Breast epithelium (tissue), 4 donors: ENCODE measurements around the gene TEAD1. TPM values are rescaled to one million over a fixed set of nuclear protein-coding genes. Genes with fewer than 3 reads are reported as not detected.

Experiments
- DNase-seq, 2 donors: peaks; one replicate each; pipeline ENCODE4 v3.0.0-alpha.2; 2019; ENCODE audit warnings: low spot score in 2 of 2
- H3K27ac ChIP-seq, 2 donors: fragments of 200-600 bp; sonication (generic) in 1 of 2; one replicate each; pipeline ENCODE4 v1.5.1; 2016 to 2019; ENCODE audit warnings: mild to moderate bottlenecking in 1 of 2
- H3K27me3 ChIP-seq, 2 donors: fragments of 200-600 bp; sonication (generic) in 1 of 2; one replicate each; pipeline versions ENCODE4 v1.5.1 to v1.6.0; 2017 to 2019; ENCODE audit warnings: control low read depth in 1 of 2, mild to moderate bottlenecking in 1 of 2
- H3K36me3 ChIP-seq: fragments of 200-600 bp; one replicate; pipeline ENCODE4 v1.5.1; 2019
- H3K4me1 ChIP-seq, 2 donors: fragments of 200-600 bp; sonication (generic); one replicate each; pipeline ENCODE4 v1.5.1; 2016 to 2019; ENCODE audit warnings: control low read depth in 1 of 2
- H3K4me3 ChIP-seq, 3 donors: fragments of 200-600 bp; sonication (generic); 1 replicate in 2 of 3; 2 replicates in 1 of 3; pipeline ENCODE4 v1.5.1; 2016 to 2019; ENCODE audit warnings: mild to moderate bottlenecking in 3 of 3, moderate library complexity in 2 of 3
- H3K9me3 ChIP-seq, 2 donors: fragments of 200-600 bp; sonication (generic) in 1 of 2; one replicate each; pipeline ENCODE4 v1.5.1; 2016 to 2019; ENCODE audit warnings: control low read depth in 1 of 2
- POLR2A ChIP-seq: fragments of 450-650 bp; IDR thresholded peaks from one replicate; pipeline ENCODE4 v1.6.1; 2016; ENCODE audit warnings: antibody characterized with exemption, mild to moderate bottlenecking, moderate library complexity
- POLR2AphosphoS5 ChIP-seq, 3 donors: sonication (generic); formaldehyde crosslinking; IDR thresholded peaks; one replicate each; pipeline ENCODE4 v1.6.1; 2017; ENCODE audit warnings: antibody characterized with exemption in 3 of 3
- intact Hi-C: fragments of 100-400 bp; cut with DNase I; formaldehyde crosslinking; loops from one replicate; pipeline ENCODE4 v1.15.1; 2023; ENCODE audit warnings: low total_unique reads
- total RNA-seq, 3 donors: library from RNA; depleted of rRNA; stranded (reverse); fragments of >200 nt; gene quantifications; one replicate each; pipeline ENCODE4 v1.1.0, GENCODE V29; 2016
- TF ChIP-seq, protein P1 (sequence below), 3 donors: fragments of 450-650 bp; IDR thresholded peaks; one replicate each; pipeline ENCODE4 v1.5.1; 2016 to 2017; ENCODE audit warnings: antibody characterized with exemption in 3 of 3, mild to moderate bottlenecking in 3 of 3, moderate library complexity in 3 of 3

TEAD1 gene
- total RNA-seq, 3 donors from 2014 or later, result 67.8 to 110 (median 80.1) TPM

DNA sequence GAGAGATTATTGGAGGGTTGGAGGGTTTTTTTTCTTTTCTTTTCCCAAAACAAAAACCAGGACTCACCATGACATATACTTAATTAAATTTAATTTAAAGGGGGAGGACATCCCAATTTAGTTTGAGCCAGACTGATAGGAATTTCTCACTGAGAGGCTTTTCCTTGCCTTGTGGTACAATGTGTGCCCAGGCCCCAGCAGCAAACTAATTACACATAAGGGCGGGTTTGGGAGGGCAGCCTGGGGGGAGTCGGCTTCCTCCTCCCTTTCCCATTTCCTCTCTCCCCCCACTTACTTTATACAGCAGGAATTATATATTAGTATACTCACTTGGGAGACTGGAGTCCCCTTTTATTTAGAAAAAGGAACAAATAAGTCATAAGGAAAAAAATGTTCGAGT lies 2.9 kb downstream of the TEAD1 start:
- H3K4me1 ChIP-seq, result no peaks in the 10 kb centered on the region
- H3K9me3 ChIP-seq, result no peaks in the 10 kb centered on the region
- peak overlapping the region; percentile 60 to 98 (median 83) for H3K4me3 ChIP-seq
- DNase-seq, result peak in 1 of 2 donors; percentile 45
- H3K36me3 ChIP-seq, result no peaks in the 10 kb centered on the region
- no peaks in the 10 kb centered on the region for H3K27me3 ChIP-seq
- intact Hi-C loops, result loop anchor here (10.0 kb wide), 1 partner anchor 208 kb away; no protein-coding TSS in a partner anchor
- TF ChIP-seq POLR2A (no peak), POLR2AphosphoS5 (IDR thresholded peaks at IDR 0.05) (no peak)
- TF ChIP-seq, protein P1, sequence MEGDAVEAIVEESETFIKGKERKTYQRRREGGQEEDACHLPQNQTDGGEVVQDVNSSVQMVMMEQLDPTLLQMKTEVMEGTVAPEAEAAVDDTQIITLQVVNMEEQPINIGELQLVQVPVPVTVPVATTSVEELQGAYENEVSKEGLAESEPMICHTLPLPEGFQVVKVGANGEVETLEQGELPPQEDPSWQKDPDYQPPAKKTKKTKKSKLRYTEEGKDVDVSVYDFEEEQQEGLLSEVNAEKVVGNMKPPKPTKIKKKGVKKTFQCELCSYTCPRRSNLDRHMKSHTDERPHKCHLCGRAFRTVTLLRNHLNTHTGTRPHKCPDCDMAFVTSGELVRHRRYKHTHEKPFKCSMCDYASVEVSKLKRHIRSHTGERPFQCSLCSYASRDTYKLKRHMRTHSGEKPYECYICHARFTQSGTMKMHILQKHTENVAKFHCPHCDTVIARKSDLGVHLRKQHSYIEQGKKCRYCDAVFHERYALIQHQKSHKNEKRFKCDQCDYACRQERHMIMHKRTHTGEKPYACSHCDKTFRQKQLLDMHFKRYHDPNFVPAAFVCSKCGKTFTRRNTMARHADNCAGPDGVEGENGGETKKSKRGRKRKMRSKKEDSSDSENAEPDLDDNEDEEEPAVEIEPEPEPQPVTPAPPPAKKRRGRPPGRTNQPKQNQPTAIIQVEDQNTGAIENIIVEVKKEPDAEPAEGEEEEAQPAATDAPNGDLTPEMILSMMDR (IDR thresholded peaks at IDR 0.05), result no peak
- peak overlapping the region; percentile 75 to 98 for H3K27ac ChIP-seq

DNA sequence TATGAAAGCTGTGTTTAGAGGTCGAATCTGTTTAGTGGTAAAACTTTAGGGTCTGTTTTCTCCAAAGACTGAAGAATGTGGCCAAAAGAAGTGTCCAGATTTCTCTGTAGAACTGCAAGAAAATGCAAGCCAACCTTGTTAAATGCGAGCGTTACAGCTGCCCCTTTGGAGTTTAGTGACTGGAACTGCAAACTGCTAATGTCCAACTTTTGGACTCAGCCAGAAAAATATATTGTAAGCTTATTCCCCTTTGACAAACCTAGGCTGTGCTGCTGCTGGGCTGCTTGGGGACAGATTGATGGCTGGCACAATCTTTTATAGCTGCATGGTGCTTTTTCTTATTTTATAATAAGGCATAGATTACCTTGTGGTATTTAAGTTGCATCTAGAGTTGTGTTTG lies 3.9 kb downstream of the TEAD1 start:
- no peak for DNase-seq
- no peaks in the 10 kb centered on the region for H3K27me3 ChIP-seq
- peak overlapping the region in 2 of 3 donors; percentile 83 to 98 for H3K4me3 ChIP-seq
- intact Hi-C loops, result loop anchor here (10.0 kb wide), 1 partner anchor 207 kb away; no protein-coding TSS in a partner anchor
- no peaks in the 10 kb centered on the region for H3K36me3 ChIP-seq
- H3K4me1 ChIP-seq, result no peaks in the 10 kb centered on the region
- TF ChIP-seq POLR2AphosphoS5 (IDR thresholded peaks at IDR 0.05) (no peak), POLR2A (no peak)
- TF ChIP-seq, protein P1 (IDR thresholded peaks at IDR 0.05), result no peak
- H3K27ac ChIP-seq, result peak overlapping the region; percentile 75 to 98
- H3K9me3 ChIP-seq, result no peaks in the 10 kb centered on the region

DNA sequence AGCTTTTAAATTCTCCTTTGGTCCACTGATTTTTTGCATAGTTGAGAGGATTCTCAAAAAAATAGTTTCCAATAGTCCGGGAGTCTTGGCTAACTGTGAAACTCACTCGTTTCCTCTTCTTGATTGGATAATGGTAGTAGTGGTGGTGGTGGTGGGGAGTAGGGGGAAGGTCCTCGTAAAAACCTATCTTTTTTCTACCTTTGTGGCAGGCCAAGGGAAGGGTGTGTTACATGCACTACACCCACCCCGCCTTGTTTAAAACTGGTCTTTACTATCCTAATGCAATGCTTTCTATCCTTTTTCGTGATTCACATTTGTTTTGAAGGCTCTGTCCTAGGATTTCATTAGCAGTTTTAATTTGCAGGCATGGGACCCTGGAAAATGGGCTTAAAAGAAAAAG lies 4.8 kb downstream of the TEAD1 start:
- Histone ChIP-seq H3K4me3 (no peak overlapping the region), H3K4me1 (no peaks in the 10 kb centered on the region), H3K9me3 (no peaks in the 10 kb centered on the region), H3K36me3 (no peaks in the 10 kb centered on the region), H3K27me3 (no peaks in the 10 kb centered on the region), H3K27ac (peak overlapping the region; percentile 36 to 98)
- TF ChIP-seq POLR2AphosphoS5 (IDR thresholded peaks at IDR 0.05) (no peak), POLR2A (no peak)
- TF ChIP-seq, protein P1 (IDR thresholded peaks at IDR 0.05), result no peak
- DNase-seq, result no peak
- intact Hi-C loops, result loop anchor here (10.0 kb wide), 1 partner anchor 206 kb away; no protein-coding TSS in a partner anchor

DNA sequence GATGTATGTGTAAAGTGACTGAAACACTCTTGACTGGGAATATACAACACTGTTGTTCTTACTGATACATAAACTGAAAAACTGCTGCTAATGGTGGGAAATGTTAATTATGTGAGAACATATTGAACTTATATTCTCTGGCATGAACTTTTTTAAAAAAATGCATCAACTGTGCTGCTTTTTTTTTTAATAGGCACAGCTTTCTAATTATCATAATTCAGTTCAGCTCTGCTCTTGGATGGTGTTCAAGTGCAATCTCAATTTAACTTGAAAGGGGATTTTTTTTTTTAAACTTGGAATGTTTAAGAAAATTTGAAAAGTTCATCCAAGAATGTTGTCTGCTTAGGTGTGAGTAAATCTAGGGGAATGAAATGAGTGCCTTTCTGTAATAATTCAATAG lies 5.2 kb downstream of the TEAD1 start:
- no peaks in the 10 kb centered on the region for H3K4me1 ChIP-seq
- no peaks in the 10 kb centered on the region for H3K27me3 ChIP-seq
- H3K9me3 ChIP-seq, result no peaks in the 10 kb centered on the region
- TF ChIP-seq, protein P1 (IDR thresholded peaks at IDR 0.05), result no peak
- TF ChIP-seq POLR2A, result no peak
- no peak for TF ChIP-seq POLR2AphosphoS5 (IDR thresholded peaks at IDR 0.05)
- DNase-seq, result no peak
- intact Hi-C loops, result loop anchor here (10.0 kb wide), 1 partner anchor 205 kb away; no protein-coding TSS in a partner anchor
- H3K4me3 ChIP-seq, result no peak overlapping the region
- H3K27ac ChIP-seq, result peak overlapping the region; percentile 36 to 98
- H3K36me3 ChIP-seq, result no peaks in the 10 kb centered on the region

DNA sequence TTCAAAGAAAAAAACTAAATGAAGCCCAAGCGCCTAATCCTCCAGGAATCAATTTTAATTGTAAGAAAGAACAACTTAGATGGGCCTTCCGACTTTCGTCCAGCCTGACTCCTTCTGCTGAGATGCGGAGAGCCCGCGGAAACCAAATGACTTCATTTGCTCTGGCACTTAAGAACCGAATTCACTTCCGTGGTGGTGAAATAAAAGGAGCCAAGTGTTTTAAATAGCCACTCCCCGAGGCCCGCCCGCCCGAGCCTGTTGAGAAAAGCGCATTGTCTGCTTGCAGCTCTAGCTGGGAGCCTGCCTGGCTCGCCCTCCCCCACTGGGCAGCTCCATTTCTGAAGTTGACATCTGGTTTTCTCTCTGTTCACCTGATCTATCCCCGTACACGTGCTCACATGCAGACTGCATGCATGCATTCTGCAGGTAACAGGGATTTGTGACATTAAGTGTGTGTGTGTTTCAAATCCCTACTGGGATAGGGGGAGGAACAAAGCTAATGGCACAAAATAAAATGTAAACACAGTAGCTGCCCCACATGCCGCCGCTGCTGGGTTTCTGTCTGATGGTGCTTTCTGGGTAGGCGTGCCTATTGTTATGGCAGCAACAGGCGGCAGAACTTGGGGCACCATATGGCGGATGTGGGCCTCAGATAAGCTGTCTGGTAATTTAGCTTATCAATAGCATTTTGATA lies 6.2 kb downstream of the TEAD1 start:
- intact Hi-C loops, result no loop called here
- H3K27ac ChIP-seq, result peak overlapping the region; percentile 70 to 78
- H3K36me3 ChIP-seq, result no peaks in the 10 kb centered on the region
- no peaks in the 10 kb centered on the region for H3K27me3 ChIP-seq
- H3K9me3 ChIP-seq, result no peaks in the 10 kb centered on the region
- TF ChIP-seq POLR2A, result peak; percentile 27
- TF ChIP-seq, protein P1 (IDR thresholded peaks at IDR 0.05), result no peak
- peak; percentile 22 to 82 (median 58) for TF ChIP-seq POLR2AphosphoS5 (IDR thresholded peaks at IDR 0.05)
- DNase-seq, result peak; percentile 88 to 92
- H3K4me3 ChIP-seq, result peak overlapping the region in 2 of 3 donors; percentile 27 to 51
- H3K4me1 ChIP-seq, result no peaks in the 10 kb centered on the region
